Activated B cell treated with CpG ODN at 0.5 μM for 24 hours (primary cell): ENCODE results near the gene LRRC55. TPM values are rescaled to one million over a fixed set of nuclear protein-coding genes. Genes with fewer than 3 reads are reported as not detected.

Source experiments
- ATAC-seq: fragments of 200-7000 bp; cut with Tn5 transposase; one replicate; pipeline ENCODE4 v1.10.0; 2021; ENCODE audit warnings: low read depth, mild to moderate bottlenecking, moderate library complexity
- CTCF ChIA-PET: fragments of 350-600 bp; sonication (Branson Sonifier 250); formaldehyde crosslinking; loops from one replicate; lab custom pipeline; 2021; ENCODE audit warnings: antibody characterized with exemption; lab: Charles Lee
- POLR2A ChIA-PET: fragments of 350-600 bp; sonication (Branson Sonifier 250); formaldehyde crosslinking; loops from one replicate; lab custom pipeline; 2021; ENCODE audit warnings: antibody characterized with exemption; lab: Charles Lee
- DNase-seq: peaks from one replicate; pipeline ENCODE4 v3.0.0; 2022
- H3K27ac Mint-ChIP-seq: one replicate; pipeline ENCODE4 v1.8.0; 2020; ENCODE audit warnings: mixed read lengths
- H3K27me3 Mint-ChIP-seq: one replicate; pipeline ENCODE4 v1.8.0; 2021; ENCODE audit warnings: mixed read lengths
- H3K36me3 Mint-ChIP-seq: one replicate; pipeline ENCODE4 v1.8.0; 2021; ENCODE audit warnings: low read depth, mixed read lengths
- H3K4me1 Mint-ChIP-seq: one replicate; pipeline ENCODE4 v1.8.0; 2021; ENCODE audit warnings: mixed read lengths
- H3K4me3 Mint-ChIP-seq: one replicate; pipeline ENCODE4 v1.8.0; 2020; ENCODE audit warnings: mild to moderate bottlenecking, mixed read lengths
- H3K9me3 Mint-ChIP-seq: one replicate; pipeline ENCODE4 v1.8.0; 2020; ENCODE audit warnings: mixed read lengths
- intact Hi-C: fragments of 100-400 bp; cut with micrococcal nuclease; formaldehyde crosslinking; loops from one replicate; pipeline ENCODE4 v1.15.1; 2024
- total RNA-seq: library from RNA; stranded (reverse); gene quantifications from 2 replicates; pipeline ENCODE4 v1.2.3, GENCODE V29; 2022
- TF ChIP-seq, protein P1 (sequence below): fragments of 200-600 bp; IDR thresholded peaks from one replicate; pipeline ENCODE4 v1.8.0; 2022; ENCODE audit warnings: antibody characterized with exemption, mild to moderate bottlenecking

The LRRC55 gene
- total RNA-seq, 1 donor from 2014 or later = not detected

DNA sequence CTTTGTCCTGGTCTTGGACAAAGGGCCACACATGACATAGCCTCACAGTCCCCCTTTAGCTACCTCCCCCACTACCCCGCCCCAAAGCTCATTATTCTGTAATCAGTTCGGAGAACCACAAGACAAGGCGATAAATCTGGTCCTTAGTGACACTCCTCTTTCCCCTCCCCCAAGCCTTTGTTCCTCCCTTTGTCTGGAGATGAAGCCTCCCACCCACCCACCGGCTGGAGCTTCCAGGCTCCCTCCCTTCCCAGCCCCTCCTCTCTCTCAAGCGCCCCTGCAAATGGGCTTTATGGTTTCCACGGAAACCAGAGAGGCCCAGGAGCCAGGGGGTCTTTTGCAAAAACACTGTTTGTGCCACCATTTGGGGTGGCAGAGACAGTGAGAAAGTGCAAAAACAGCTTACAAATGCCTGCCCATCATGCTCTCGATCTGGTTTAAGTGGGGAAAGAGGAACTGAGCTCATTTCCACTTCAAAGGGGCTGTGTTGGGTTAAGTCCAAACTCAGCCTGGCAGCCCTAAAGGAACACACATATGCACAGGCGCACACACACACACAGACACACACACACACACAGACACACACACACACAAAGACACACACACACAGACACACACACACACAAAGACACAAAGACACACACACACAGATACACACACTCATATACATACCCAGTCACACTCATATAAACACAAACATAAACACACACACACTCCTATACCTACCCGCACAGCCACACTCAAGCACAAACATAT, 31.8 kb downstream of the LRRC55 start:
- ATAC-seq (no peak), DNase-seq (no peak)
- no peak overlapping the region for H3K4me3 Mint-ChIP-seq
- no peaks in the 10 kb centered on the region for H3K9me3 Mint-ChIP-seq
- peaks cover 5% of the 10 kb centered on the region for H3K27me3 Mint-ChIP-seq
- POLR2A ChIA-PET = no interaction called here
- no peaks in the 10 kb centered on the region for H3K4me1 Mint-ChIP-seq
- TF ChIP-seq, protein P1, sequence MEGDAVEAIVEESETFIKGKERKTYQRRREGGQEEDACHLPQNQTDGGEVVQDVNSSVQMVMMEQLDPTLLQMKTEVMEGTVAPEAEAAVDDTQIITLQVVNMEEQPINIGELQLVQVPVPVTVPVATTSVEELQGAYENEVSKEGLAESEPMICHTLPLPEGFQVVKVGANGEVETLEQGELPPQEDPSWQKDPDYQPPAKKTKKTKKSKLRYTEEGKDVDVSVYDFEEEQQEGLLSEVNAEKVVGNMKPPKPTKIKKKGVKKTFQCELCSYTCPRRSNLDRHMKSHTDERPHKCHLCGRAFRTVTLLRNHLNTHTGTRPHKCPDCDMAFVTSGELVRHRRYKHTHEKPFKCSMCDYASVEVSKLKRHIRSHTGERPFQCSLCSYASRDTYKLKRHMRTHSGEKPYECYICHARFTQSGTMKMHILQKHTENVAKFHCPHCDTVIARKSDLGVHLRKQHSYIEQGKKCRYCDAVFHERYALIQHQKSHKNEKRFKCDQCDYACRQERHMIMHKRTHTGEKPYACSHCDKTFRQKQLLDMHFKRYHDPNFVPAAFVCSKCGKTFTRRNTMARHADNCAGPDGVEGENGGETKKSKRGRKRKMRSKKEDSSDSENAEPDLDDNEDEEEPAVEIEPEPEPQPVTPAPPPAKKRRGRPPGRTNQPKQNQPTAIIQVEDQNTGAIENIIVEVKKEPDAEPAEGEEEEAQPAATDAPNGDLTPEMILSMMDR = no peak
- intact Hi-C loops = no loop called here
- no peak overlapping the region for H3K27ac Mint-ChIP-seq
- no peaks in the 10 kb centered on the region for H3K36me3 Mint-ChIP-seq
- CTCF ChIA-PET = no interaction called here

DNA sequence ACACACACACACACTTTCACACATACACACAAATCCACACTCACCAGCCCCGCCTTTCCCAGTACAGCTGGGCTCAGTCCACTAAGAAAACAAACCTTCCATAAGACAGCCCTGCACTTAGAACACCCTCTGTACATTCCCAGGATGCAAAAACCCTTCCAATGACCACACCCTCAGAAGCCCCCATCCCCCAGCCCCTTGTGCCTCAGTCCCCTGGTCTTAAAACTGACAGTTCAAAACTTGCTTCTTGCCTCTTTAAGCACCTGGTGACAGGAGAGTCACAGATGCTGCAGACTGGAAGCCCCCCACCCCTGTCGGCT, 32.3 kb downstream of the LRRC55 start:
- CTCF ChIA-PET = no interaction called here
- intact Hi-C loops = no loop called here
- POLR2A ChIA-PET = no interaction called here
- Mint-ChIP-seq H3K9me3 (no peaks in the 10 kb centered on the region), H3K4me1 (no peaks in the 10 kb centered on the region), H3K27ac (no peak overlapping the region), H3K36me3 (no peaks in the 10 kb centered on the region), H3K4me3 (no peak overlapping the region), H3K27me3 (peaks cover 5% of the 10 kb centered on the region)
- TF ChIP-seq, protein P1 = no peak
- ATAC-seq (no peak), DNase-seq (no peak)

DNA sequence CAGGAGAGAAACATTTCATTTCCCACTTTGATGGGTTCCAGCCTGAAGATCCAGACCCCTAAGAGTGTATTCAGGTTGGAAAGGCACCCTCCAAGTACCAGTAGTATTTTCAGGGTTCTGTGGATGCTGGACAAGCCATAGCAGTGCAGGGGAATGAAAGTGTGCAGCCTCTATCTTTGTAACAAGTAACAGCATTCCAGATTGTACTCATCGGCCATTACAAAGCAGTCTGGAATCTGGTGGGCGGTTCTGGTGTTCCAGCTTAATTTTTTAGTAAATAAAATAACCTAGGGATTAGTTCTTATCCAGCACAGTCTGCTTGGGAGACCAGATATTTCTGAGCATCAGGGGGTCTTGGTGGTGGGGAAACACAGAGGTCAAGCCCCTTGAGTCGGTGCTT, 32.7 kb downstream of the LRRC55 start:
- no peaks in the 10 kb centered on the region for H3K36me3 Mint-ChIP-seq
- H3K4me3 Mint-ChIP-seq = no peak overlapping the region
- H3K4me1 Mint-ChIP-seq = no peaks in the 10 kb centered on the region
- no peaks in the 10 kb centered on the region for H3K9me3 Mint-ChIP-seq
- DNase-seq = no peak
- no peak for ATAC-seq
- no peak overlapping the region for H3K27ac Mint-ChIP-seq
- TF ChIP-seq, protein P1 = no peak
- intact Hi-C loops = no loop called here
- POLR2A ChIA-PET = no interaction called here
- CTCF ChIA-PET = no interaction called here
- peaks cover 5% of the 10 kb centered on the region for H3K27me3 Mint-ChIP-seq

DNA sequence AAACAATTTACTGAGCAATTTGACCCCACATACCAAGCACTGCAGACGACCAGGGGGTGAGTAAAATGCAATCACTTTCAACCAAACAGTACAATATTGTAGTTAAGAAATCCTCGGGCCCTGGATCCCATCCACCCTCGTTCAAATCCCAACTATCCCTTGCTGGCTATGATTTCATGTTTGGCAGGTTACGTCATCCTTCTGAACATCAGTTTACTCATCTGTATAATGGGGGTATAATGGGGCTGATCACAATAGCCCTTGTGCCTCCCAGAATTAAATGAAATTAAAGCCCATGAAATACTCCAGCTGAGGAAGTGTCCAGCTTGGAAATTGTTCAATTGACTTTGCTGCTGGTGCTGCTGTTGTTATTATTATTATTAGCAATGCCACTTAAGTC, 34.7 kb downstream of the LRRC55 start:
- TF ChIP-seq, protein P1 = no peak
- Mint-ChIP-seq H3K27me3 (peaks cover 5% of the 10 kb centered on the region), H3K4me3 (no peak overlapping the region), H3K27ac (no peak overlapping the region), H3K4me1 (no peaks in the 10 kb centered on the region), H3K9me3 (no peaks in the 10 kb centered on the region), H3K36me3 (no peaks in the 10 kb centered on the region)
- no peak for ATAC-seq
- DNase-seq = no peak
- intact Hi-C loops = no loop called here
- ChIA-PET POLR2A (no interaction called here), CTCF (no interaction called here)

DNA sequence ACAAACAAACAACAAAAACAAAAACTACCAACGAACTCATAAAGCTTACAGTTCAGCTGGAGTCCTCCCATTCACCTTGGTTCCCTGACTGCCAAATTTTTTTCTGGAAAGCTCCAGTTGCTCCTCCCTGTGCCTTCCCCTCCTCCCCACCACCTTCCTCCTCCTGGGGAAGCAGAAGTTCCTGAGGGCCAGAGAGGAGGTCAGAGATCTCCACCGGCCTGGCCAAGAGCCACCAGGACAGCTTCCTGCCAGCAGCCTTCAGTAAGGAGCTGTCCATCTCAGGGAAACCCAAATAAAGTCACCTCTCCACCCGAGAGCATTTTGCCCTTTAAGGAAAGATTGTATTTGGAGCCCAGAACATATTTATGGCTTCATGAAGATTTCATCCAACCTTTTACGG, 35.3 kb downstream of the LRRC55 start:
- ChIA-PET CTCF (no interaction called here), POLR2A (no interaction called here)
- DNase-seq (no peak), ATAC-seq (no peak)
- H3K27me3 Mint-ChIP-seq = peaks cover 5% of the 10 kb centered on the region
- no peak overlapping the region for H3K27ac Mint-ChIP-seq
- H3K4me1 Mint-ChIP-seq = no peaks in the 10 kb centered on the region
- intact Hi-C loops = no loop called here
- H3K4me3 Mint-ChIP-seq = no peak overlapping the region
- H3K9me3 Mint-ChIP-seq = no peaks in the 10 kb centered on the region
- H3K36me3 Mint-ChIP-seq = no peaks in the 10 kb centered on the region
- TF ChIP-seq, protein P1 = no peak
